HFF-Myc (cell line): ENCODE data around the gene TANC1.

ENCODE experiments used
- DNase-seq: peaks from one replicate; pipeline ENCODE4 v3.0.0-alpha.2; 2011; ENCODE audit warnings: low read depth; ENCODE audit errors: extremely low read depth
- H3K4me3 ChIP-seq: replicated peaks from 2 replicates; pipeline ENCODE4 v1.5.1; 2011; ENCODE audit warnings: low read depth, mild to moderate bottlenecking, control low read depth, low read length
- CTCF ChIP-seq: IDR thresholded peaks from 2 replicates; pipeline ENCODE4 v1.5.1; 2012; ENCODE audit warnings: mild to moderate bottlenecking, low read depth, low read length, control low read depth; ENCODE audit errors: missing control alignments

TANC1 gene

DNA sequence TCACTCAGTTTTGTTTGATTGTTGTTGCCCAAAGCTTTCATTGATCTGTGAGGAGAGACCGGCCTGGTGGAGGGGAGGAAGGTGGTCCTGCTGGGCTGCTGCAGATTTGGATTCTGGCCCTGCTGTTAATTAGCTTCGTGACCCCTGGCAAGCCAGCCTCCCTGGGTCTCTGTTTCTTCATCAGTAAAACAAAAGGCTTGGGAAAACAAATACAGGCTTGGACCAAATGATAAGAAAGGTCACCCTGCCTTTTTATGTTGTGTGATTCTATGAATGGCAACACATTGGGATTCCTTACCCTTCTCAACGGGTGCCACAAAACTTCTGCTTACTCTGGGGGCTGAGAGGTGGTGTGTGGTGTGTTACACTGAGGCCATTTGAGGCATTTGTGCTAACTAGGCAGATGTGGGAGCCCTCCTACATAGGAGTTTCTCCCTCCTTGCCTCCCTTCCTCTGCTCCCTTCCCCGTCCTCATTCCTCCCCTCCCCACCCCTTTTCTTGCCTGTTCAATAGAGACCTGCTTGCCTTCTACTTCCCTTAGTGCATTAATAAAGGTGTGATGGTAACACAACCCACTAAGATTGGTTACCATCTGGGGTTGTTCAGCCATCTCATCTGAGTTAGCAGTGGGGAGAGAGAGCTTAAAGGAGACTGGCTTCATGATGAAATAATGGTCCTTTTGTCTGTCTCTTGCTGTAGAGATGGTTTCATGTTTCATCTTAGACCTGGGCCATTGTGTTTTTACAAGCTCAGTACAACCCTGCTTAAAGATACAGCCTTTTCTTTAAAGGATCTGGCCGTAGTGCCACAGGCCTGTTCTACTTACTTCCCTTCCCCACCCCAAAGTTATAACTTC, 96.2 kb downstream of the TANC1 start:
- DNase-seq, result no peak
- TF ChIP-seq CTCF, result no peak
- H3K4me3 ChIP-seq, result no peak overlapping the region

DNA sequence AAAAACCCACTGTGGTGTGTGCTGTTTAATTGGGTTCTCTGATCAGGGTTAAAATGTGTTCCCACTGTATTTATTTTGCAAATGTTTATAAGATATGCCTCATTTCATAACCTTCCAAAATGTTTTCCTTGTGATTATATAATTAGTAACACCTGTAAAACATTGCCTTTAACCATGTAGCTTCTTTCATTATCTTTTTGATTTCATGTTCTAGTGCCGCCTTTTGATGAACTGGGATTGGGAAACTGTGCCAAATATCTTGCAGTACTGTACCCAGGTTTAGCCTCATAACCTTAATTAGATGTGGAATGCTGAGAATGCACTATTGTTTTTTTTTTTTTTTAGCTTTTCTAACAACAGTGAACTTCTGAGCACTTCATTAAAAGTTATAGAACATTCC, 96.9 kb downstream of the TANC1 start:
- no peak for DNase-seq
- no peak for TF ChIP-seq CTCF
- H3K4me3 ChIP-seq, result no peak overlapping the region

DNA sequence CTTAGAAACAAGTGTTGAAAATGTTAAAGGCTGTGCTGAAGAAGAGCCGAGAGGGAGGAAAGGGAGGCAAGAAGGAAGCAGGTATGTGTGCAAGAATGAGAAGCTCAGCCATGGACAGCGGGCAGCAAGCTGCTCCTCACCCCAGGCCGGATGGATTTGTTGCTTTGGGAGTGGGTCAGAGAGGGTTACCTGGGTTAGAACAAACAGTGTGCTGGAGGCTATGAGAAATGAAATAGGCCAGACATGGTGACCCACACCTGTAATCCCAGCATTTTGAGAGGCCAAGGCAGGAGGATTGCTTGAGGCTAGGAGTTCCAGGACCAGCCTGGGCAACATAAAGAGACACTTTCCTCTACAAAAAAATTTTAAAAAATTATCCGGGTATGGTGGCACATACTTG, 97.5 kb downstream of the TANC1 start:
- H3K4me3 ChIP-seq, result no peak overlapping the region
- no peak for DNase-seq
- TF ChIP-seq CTCF, result no peak

DNA sequence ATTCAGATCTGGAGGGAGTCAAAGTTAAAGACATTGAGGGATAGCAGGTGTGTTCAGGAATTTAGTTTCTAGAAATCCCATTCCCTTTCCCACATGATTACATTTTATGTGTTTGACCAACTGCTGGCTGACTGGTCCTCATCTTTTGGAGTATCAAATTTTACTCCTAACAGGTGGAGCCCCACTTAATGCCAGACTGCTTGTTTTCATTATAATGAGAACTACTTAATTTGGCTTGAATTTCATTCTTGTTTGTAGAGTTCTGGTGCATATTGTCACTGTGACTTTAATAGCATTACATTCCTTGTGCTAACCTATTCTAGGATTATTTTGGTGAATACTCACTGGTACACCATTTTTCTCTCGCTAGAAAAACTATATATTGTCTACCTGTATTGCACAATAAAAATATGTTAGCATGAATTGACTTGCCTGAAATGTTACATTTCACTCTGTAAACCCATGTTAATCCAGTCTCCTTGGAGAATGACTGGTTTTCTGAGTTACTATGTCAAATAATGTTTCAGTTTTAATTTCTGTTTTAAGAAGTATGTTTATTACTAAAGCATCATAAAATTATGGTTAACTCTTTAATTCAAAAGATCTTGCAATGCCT, 98.2 kb downstream of the TANC1 start:
- no peak for TF ChIP-seq CTCF
- no peak overlapping the region for H3K4me3 ChIP-seq
- DNase-seq, result no peak

DNA sequence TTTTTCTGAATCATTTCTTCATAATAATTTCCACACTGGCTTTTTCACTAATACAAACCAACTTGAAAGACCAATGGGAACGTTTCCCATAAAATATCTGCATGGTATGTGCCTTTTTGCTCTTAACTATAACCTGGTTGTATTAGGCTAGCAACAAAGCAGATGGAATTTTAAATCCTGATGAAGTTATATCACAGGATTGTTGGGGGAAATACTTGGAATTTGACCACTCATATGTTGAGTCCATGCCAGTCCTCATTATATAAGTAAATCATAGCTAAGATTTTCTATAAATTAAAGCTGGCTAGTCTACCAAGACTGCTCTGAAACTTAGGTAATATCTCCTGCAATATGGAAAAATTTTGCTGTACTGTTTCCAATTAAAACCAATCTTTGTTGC, 99.5 kb downstream of the TANC1 start:
- no peak for TF ChIP-seq CTCF

DNA sequence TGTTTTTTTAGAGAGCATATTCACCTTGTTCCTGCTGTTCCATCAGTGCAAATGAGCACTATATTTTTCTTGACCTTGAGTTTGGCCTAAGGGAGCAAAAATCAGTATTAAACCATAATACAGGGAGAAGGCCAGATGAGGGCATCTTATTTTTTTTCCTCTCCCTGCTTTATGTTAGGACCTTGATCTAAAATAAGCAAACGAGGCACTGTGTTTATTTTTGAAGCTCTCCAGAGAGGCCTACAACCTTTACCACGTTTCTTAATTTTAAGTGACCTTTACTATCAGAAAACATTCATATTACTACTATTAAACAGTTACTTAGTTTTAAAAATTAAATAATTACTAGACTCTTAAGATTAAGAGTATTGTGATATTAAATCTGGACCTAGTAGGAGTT, 100.8 kb downstream of the TANC1 start:
- no peak overlapping the region for H3K4me3 ChIP-seq
- TF ChIP-seq CTCF, result no peak
- DNase-seq, result no peak

More for the DNA sequence above, 99.5 kb downstream of the TANC1 start:
- no peak for DNase-seq
- no peak overlapping the region for H3K4me3 ChIP-seq
